Smooth muscle cell (in vitro differentiated cells): ENCODE results near the gene BTBD9. TPM values are rescaled to one million over a fixed set of nuclear protein-coding genes. Genes with fewer than 3 reads are reported as not detected.
A peak's percentile ranks its signal among the peaks of the same experiment; 100 is the strongest.

ENCODE experiments used
- DNase-seq: peaks from one replicate; lab custom pipeline; 2025; ENCODE audit not compliant: unreplicated experiment; lab: John Stamatoyannopoulos, UW
- H2AFZ ChIP-seq: fragments of 200-600 bp; sonication (generic); 2 replicates; pipeline ENCODE4 v1.6.0; 2016; ENCODE audit warnings: antibody characterized with exemption, low read depth, mild to moderate bottlenecking
- H3F3A ChIP-seq: fragments of 200-600 bp; sonication (generic); 2 replicates; pipeline ENCODE4 v1.6.0; 2017; ENCODE audit warnings: antibody characterized with exemption, low read depth
- H3K27ac ChIP-seq: fragments of 200-600 bp; sonication (generic); 2 replicates; pipeline ENCODE4 v1.5.1; 2016; ENCODE audit warnings: low read depth, mild to moderate bottlenecking
- H3K27me3 ChIP-seq: fragments of 200-600 bp; sonication (generic); 2 replicates; pipeline ENCODE4 v1.6.1; 2016; ENCODE audit warnings: low read depth, mild to moderate bottlenecking
- H3K36me3 ChIP-seq: fragments of 200-600 bp; sonication (generic); 2 replicates; pipeline ENCODE4 v1.5.1; 2016; ENCODE audit warnings: low read depth
- H3K4me1 ChIP-seq: fragments of 200-600 bp; sonication (generic); 2 replicates; pipeline ENCODE4 v1.5.1; 2016; ENCODE audit warnings: low read depth
- H3K4me2 ChIP-seq: fragments of 200-600 bp; sonication (generic); 2 replicates; pipeline ENCODE4 v1.6.0; 2016; ENCODE audit warnings: mild to moderate bottlenecking
- H3K4me3 ChIP-seq: fragments of 200-600 bp; sonication (generic); 2 replicates; pipeline ENCODE4 v1.5.1; 2016; ENCODE audit warnings: mild to moderate bottlenecking
- H3K79me2 ChIP-seq: fragments of 200-600 bp; sonication (generic); 2 replicates; pipeline ENCODE4 v1.6.0; 2016; ENCODE audit warnings: low read depth, mild to moderate bottlenecking
- H3K9ac ChIP-seq: fragments of 200-600 bp; sonication (generic); 2 replicates; pipeline ENCODE4 v1.6.0; 2016; ENCODE audit warnings: low read depth
- H3K9me3 ChIP-seq: fragments of 200-600 bp; sonication (generic); replicated peaks from 2 replicates; pipeline ENCODE4 v1.5.1; 2016; ENCODE audit warnings: low read depth
- H4K20me1 ChIP-seq: fragments of 200-600 bp; sonication (generic); 2 replicates; pipeline ENCODE4 v1.6.0; 2016; ENCODE audit warnings: low read depth
- CTCF ChIP-seq: fragments of 200-600 bp; sonication (generic); IDR thresholded peaks from 2 replicates; pipeline ENCODE4 v1.5.1; 2017; ENCODE audit warnings: borderline replicate concordance, mild to moderate bottlenecking, antibody characterized with exemption; ENCODE audit not compliant: insufficient read depth, poor library complexity, severe bottlenecking
- WGBS: methylation state at CpG from one replicate; pipeline ENCODE4 v1.1.7; 2016; ENCODE audit warnings: low lambda C conversion rate; 5-methylcytosine and 5-hydroxymethylcytosine counted together
- polyA plus RNA-seq: library from polyadenylated mRNA; unstranded; fragments of >200 nt; fragmentation: Nextera tagmentation; extraction: Ambion mirVana; gene quantifications from 2 replicates; pipeline ENCODE4 v1.2.1, GENCODE V29; 2016
- total RNA-seq: library from RNA; depleted of rRNA; stranded (reverse); fragments of >200 nt; gene quantifications from 2 replicates; pipeline ENCODE4 v1.2.3, GENCODE V29; 2014

BTBD9 gene
- total and polyA plus RNA-seq, 2 experiments from 2014 or later: 5.6 to 12.5 TPM

GRCh38 chr6:38279963-38280588 lies 359.7 kb downstream of the BTBD9 start:
- WGBS: 42% methylated on average over 2 of the region's 2 CpGs
- Histone ChIP-seq H3K27me3 (no peaks in the 10 kb centered on the region), H3K9me3 (no peaks in the 10 kb centered on the region), H3K79me2 (no peaks in the 10 kb centered on the region), H4K20me1 (no peaks in the 10 kb centered on the region), H3K27ac (no peak overlapping the region), H2AFZ (no peak overlapping the region), H3K36me3 (no peaks in the 10 kb centered on the region), H3F3A (no peaks in the 10 kb centered on the region), H3K4me1 (no peaks in the 10 kb centered on the region), H3K9ac (no peak overlapping the region), H3K4me3 (no peak overlapping the region), H3K4me2 (no peak overlapping the region)
- no peak for DNase-seq
- TF ChIP-seq CTCF: no peak

GRCh38 chr6:38279423-38279822 lies 360.3 kb downstream of the BTBD9 start:
- no peak overlapping the region for H3K4me3 ChIP-seq
- DNase-seq: no peak
- H3K9me3 ChIP-seq: no peaks in the 10 kb centered on the region
- no peak overlapping the region for H3K9ac ChIP-seq
- no peak overlapping the region for H2AFZ ChIP-seq
- H3K4me1 ChIP-seq: no peaks in the 10 kb centered on the region
- H3K36me3 ChIP-seq: no peaks in the 10 kb centered on the region
- no peaks in the 10 kb centered on the region for H3K79me2 ChIP-seq
- no peaks in the 10 kb centered on the region for H4K20me1 ChIP-seq
- H3K27me3 ChIP-seq: no peaks in the 10 kb centered on the region
- 86% methylated on average over 4 of the region's 4 CpGs for WGBS
- H3K27ac ChIP-seq: no peak overlapping the region
- no peaks in the 10 kb centered on the region for H3F3A ChIP-seq
- no peak for TF ChIP-seq CTCF
- no peak overlapping the region for H3K4me2 ChIP-seq

GRCh38 chr6:38273325-38273724 lies 366.4 kb downstream of the BTBD9 start:
- no peak for DNase-seq
- Histone ChIP-seq H4K20me1 (no peaks in the 10 kb centered on the region), H3K4me1 (peaks cover 9% of the 10 kb centered on the region), H2AFZ (no peak overlapping the region), H3K4me2 (no peak overlapping the region), H3K27ac (no peak overlapping the region), H3K27me3 (no peaks in the 10 kb centered on the region), H3K9ac (no peak overlapping the region), H3K4me3 (no peak overlapping the region), H3K79me2 (no peaks in the 10 kb centered on the region), H3K9me3 (no peaks in the 10 kb centered on the region), H3K36me3 (no peaks in the 10 kb centered on the region), H3F3A (no peaks in the 10 kb centered on the region)
- no peak for TF ChIP-seq CTCF
- WGBS: 29% methylated on average over 1 of the region's 1 CpG

GRCh38 chr6:38272222-38272621 lies 367.5 kb downstream of the BTBD9 start:
- no peaks in the 10 kb centered on the region for H3K27me3 ChIP-seq
- no peak for TF ChIP-seq CTCF
- 36% methylated on average over 1 of the region's 1 CpG for WGBS

More at GRCh38 chr6:38272222-38272621, 367.5 kb downstream of the BTBD9 start:
- no peak overlapping the region for H3K4me3 ChIP-seq
- H2AFZ ChIP-seq: no peak overlapping the region
- no peak for DNase-seq
- no peak overlapping the region for H3K4me2 ChIP-seq
- no peaks in the 10 kb centered on the region for H3F3A ChIP-seq
- no peaks in the 10 kb centered on the region for H3K79me2 ChIP-seq
- no peaks in the 10 kb centered on the region for H3K9me3 ChIP-seq
- no peaks in the 10 kb centered on the region for H4K20me1 ChIP-seq
- H3K36me3 ChIP-seq: no peaks in the 10 kb centered on the region
- H3K4me1 ChIP-seq: peaks cover 9% of the 10 kb centered on the region
- peak overlapping the region; percentile 38 for H3K27ac ChIP-seq
- H3K9ac ChIP-seq: no peak overlapping the region
